ENCODE data around the gene NR3C2. TPM values are rescaled to one million over a fixed set of nuclear protein-coding genes. Genes with fewer than 3 reads are reported as not detected.

NR3C2 gene
- total RNA-seq, 2 experiments from 2014 or later: 6.1 to 6.4 TPM

- Mint-ChIP-seq H3K4me1 (ENCODE audit: low read depth) (peaks cover 28% of the 10 kb centered on the region), H3K9me3 (no peaks in the 10 kb centered on the region), H3K36me3 (ENCODE audit: low read depth) (peaks cover 5% of the 10 kb centered on the region), H3K27ac (no peak overlapping the region), H3K27me3 (no peaks in the 10 kb centered on the region), H3K4me3 (no peak overlapping the region)
- ChIA-PET CTCF (no interaction called here), POLR2A (no interaction called here)
- DNase-seq (no peak), ATAC-seq (no peak)
- TF ChIP-seq, protein P1, sequence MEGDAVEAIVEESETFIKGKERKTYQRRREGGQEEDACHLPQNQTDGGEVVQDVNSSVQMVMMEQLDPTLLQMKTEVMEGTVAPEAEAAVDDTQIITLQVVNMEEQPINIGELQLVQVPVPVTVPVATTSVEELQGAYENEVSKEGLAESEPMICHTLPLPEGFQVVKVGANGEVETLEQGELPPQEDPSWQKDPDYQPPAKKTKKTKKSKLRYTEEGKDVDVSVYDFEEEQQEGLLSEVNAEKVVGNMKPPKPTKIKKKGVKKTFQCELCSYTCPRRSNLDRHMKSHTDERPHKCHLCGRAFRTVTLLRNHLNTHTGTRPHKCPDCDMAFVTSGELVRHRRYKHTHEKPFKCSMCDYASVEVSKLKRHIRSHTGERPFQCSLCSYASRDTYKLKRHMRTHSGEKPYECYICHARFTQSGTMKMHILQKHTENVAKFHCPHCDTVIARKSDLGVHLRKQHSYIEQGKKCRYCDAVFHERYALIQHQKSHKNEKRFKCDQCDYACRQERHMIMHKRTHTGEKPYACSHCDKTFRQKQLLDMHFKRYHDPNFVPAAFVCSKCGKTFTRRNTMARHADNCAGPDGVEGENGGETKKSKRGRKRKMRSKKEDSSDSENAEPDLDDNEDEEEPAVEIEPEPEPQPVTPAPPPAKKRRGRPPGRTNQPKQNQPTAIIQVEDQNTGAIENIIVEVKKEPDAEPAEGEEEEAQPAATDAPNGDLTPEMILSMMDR (IDR thresholded peaks at IDR 0.05): no peak
- intact Hi-C loops (cut with micrococcal nuclease): no loop called here
These were observed 186.9 kb downstream of the NR3C2 start for GRCh38 chr4:148255344-148255720.

GRCh38 chr4:148254621-148255343 is 187.4 kb downstream of the NR3C2 start:
- no peaks in the 10 kb centered on the region for H3K9me3 Mint-ChIP-seq
- no peaks in the 10 kb centered on the region for H3K27me3 Mint-ChIP-seq
- H3K4me3 Mint-ChIP-seq: no peak overlapping the region
- H3K4me1 Mint-ChIP-seq (ENCODE audit: low read depth): peaks cover 30% of the 10 kb centered on the region
- TF ChIP-seq, protein P1 (IDR thresholded peaks at IDR 0.05): no peak
- DNase-seq: no peak
- peaks cover 4% of the 10 kb centered on the region for H3K36me3 Mint-ChIP-seq (ENCODE audit: low read depth)
- no peak overlapping the region for H3K27ac Mint-ChIP-seq
- intact Hi-C loops (cut with micrococcal nuclease): no loop called here
- ChIA-PET POLR2A (interaction anchor here (0.7 kb wide), 1 partner anchor 24 kb away, joined by 5 read pairs; no protein-coding TSS in a partner anchor), CTCF (no interaction called here)
- no peak for ATAC-seq

GRCh38 chr4:148253768-148254167 is 188.4 kb downstream of the NR3C2 start:
- ATAC-seq (no peak), DNase-seq (no peak)
- ChIA-PET POLR2A (no interaction called here), CTCF (no interaction called here)
- H3K4me3 Mint-ChIP-seq: no peak overlapping the region
- intact Hi-C loops (cut with micrococcal nuclease): no loop called here
- peaks cover 28% of the 10 kb centered on the region for H3K4me1 Mint-ChIP-seq (ENCODE audit: low read depth)
- peaks cover 2% of the 10 kb centered on the region for H3K36me3 Mint-ChIP-seq (ENCODE audit: low read depth)
- TF ChIP-seq, protein P1 (IDR thresholded peaks at IDR 0.05): no peak
- no peak overlapping the region for H3K27ac Mint-ChIP-seq
- no peaks in the 10 kb centered on the region for H3K9me3 Mint-ChIP-seq
- H3K27me3 Mint-ChIP-seq: no peaks in the 10 kb centered on the region

DNA sequence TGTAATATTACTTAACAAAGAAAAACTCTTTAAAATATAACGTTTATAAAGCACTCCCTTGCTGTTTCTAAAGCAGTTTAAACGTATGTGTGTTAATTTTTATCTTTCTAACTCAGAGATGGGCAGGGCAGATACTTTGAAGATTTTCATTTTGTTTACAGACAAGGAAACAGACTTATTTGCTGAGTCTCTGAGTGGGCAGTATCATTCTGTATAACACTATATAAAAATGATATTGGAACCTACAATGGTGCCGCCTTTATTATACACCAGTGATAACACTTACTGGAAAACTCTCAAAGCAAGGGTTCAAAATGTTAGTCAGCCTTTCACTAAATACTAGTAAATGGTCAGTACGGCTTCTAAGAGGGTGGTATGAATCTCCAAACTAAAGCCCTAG is 193.4 kb downstream of the NR3C2 start:
- DNase-seq (no peak), ATAC-seq (no peak)
- Mint-ChIP-seq H3K36me3 (ENCODE audit: low read depth) (peaks cover 2% of the 10 kb centered on the region), H3K27me3 (no peaks in the 10 kb centered on the region), H3K4me1 (ENCODE audit: low read depth) (peaks cover 21% of the 10 kb centered on the region), H3K4me3 (no peak overlapping the region), H3K9me3 (no peaks in the 10 kb centered on the region), H3K27ac (no peak overlapping the region)
- POLR2A ChIA-PET: no interaction called here
- TF ChIP-seq, protein P1 (IDR thresholded peaks at IDR 0.05): no peak
- CTCF ChIA-PET: no interaction called here
- intact Hi-C loops (cut with micrococcal nuclease): no loop called here

- Mint-ChIP-seq H3K4me1 (ENCODE audit: low read depth) (peaks cover 14% of the 10 kb centered on the region), H3K9me3 (no peaks in the 10 kb centered on the region), H3K36me3 (ENCODE audit: low read depth) (peaks cover 2% of the 10 kb centered on the region), H3K27ac (no peak overlapping the region), H3K4me3 (no peak overlapping the region), H3K27me3 (no peaks in the 10 kb centered on the region)
- TF ChIP-seq, protein P1 (IDR thresholded peaks at IDR 0.05): no peak
- POLR2A ChIA-PET: no interaction called here
- DNase-seq (no peak), ATAC-seq (no peak)
- intact Hi-C loops (cut with micrococcal nuclease): no loop called here
- CTCF ChIA-PET: interaction anchor here (1.3 kb wide), 1 partner anchor 12 kb away, joined by 3 read pairs; no protein-coding TSS in a partner anchor
These were observed 197.2 kb downstream of the NR3C2 start for GRCh38 chr4:148245015-148245414.
